ENCODE data around the gene RAB27A.
A peak's percentile ranks its signal among the peaks of the same experiment; 100 is the strongest.
"Not testable (repeated sequence)": the region's sequence is repeated elsewhere in the genome, so short reads cannot be mapped to it uniquely, and the experiment has no call there.

The RAB27A gene

DNA sequence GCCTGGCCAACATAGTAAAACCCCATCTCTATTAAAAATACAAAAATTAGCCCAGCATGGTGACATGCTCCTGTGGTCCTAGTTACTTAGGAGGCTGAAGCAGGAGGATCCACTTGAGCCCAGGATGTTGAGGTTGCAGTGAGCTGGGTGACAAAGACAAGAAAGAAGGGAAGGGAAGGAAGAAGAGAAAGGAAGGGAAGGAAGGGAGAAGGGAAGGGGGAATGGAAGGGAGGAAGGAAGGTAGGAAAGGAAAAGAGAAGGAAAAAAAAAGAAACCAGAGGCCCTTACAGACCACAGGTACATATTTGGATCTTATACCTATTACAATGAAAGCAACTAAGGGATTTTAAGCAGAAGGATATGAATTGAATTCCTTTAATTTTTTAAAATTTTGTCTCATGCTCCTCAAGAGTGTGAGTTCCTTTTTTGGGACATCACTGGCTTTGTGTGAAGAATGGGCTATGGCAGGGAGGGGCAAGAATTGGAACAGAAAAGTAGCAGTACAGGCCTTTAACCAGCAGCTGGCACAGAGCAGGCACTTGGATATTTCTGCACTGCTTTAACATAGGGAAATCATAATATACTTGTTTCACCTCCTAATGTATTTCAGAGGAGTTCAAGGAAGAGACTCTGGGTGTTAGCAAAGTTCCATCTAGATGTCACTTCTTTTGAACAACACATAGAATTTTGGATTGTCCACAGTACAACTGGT is 7.9 kb downstream of the RAB27A start:
- no peak for DNase-seq

DNA sequence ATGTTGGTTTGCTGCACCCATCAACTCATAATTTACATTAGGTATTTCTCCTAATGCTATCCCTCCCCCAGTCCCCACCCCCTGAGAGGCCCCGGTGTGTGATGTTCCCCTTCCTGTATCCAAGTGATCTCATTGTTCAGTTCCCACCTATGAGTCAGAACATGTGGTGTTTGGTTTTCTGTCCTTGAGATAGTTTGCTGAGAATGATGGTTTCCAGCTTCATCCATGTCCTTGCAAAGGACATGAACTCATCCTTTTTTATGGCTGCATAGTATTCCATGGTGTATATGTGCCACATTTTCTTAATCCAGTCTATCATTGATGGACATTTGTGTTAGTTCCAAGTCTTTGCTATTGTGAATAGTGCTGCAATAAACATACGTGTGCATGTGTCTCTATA is 9.0 kb downstream of the RAB27A start:
- DNase-seq, result peak; percentile 21

DNA sequence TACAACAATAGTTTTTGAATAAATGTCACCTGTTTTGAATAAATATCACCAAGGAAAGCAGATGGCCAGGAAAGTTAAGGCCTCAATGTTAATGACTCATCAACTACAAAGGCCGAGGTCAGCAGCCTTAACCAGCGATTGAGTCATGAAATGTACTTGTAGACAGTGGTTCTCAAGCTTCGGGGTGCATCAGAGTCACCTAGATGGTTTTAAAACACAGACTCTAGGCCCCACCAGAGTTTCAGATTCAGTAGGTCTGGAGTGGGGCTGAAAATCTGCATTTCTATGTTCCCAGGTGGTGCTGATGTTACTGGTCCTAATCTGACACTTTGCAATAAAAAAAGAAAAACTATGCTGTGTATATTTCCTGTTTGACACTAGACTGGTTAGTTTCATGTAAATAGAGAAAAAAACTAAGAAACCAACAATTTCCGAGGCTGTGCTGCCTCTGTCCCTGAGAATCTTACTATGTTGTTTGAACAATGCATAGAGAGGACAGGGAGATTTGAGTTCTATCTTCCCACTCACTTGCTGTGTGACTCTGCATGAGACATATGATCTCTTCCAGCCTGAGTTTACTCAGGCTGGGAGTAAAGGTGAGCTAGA is 9.8 kb downstream of the RAB27A start:
- DNase-seq, result peak; percentile 66

DNA sequence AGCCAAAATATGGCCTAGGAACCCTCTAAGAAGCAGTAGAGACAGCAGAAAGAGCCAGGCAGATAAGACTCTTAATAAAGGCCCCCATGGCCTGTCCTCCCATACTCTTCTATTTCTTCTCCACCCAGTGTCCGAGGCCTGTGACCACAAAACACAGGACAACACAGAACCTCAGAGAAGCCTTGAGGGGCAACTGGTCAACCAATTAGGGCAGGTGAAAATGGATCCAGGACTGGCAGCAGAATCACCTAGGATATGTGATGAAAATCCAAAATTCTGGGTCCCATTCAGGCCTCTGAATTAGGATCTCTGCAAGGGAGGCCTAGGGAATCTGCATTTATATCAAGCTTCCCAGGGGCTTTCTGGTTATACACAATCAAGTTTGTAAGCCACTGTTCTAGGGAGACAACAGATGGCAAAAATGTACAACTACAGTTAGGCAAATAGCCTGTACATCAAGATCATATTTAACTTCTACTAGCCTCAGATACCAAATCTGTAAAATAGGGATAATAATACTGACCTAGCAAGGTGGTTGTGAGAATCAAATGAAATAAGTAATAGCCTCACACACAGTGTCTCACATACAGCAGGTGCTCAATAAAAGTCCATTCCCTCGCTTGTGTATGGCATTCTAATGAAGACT is 10.4 kb downstream of the RAB27A start:
- no peak for DNase-seq

DNA sequence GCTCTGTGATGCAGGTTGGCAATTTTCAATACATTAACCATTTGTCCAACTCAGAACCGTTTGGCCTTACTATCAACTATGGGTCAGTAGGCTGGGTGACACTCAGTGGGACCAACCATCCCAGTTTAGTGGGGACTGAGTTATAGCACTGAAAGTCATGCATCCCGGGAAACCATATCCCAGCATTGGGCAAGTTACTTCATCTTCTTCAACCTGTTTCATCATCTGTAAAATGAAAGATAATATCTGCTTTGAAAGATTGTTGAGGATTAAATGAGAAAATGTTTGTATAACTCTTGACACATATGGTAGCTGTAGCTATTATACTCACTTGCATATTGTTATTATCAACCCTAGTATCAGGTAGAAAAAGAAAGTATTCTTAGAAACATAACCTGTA is 11.9 kb downstream of the RAB27A start:
- no peak for DNase-seq

DNA sequence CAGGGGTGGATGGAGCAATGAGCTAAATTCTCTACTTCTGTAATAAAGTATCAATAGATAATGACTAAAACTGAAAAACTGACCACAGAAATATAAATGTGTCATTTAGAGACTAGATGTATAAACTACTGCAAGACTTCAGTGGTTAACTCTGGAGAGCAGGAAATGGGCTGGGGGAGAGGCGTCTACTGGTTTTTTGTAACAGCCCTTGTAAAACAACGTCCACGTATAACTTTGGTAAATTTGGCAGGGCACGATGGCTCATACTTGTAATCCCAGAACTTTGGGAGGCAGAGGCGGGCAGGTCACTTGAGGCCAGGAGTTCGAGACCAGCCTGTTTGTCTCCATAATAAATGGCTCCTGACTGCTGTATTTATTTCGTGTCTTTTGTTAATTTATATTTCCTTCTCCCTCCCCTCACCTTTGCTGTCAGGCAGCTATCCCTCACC is 12.5 kb downstream of the RAB27A start:
- DNase-seq, result peak; percentile 56

DNA sequence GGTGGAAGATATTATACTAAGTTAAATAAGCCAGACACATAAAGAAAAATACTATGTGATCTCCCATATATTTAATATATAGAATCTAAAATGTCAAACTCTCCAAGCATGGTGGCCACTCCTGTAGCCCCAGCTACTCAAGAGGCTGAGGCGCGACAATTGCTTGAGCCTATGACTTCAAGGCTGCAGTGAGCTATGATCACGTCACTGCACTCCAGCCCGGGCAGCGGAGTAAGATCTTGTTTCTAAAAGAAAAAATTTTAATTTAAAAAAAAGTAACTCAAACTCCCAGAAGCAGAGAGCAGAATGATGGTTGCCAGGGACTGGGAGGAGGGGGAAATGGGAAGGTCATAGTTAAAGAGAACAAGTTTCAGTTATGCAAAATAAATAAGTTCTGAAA is 13.3 kb downstream of the RAB27A start:
- DNase-seq, result no peak

DNA sequence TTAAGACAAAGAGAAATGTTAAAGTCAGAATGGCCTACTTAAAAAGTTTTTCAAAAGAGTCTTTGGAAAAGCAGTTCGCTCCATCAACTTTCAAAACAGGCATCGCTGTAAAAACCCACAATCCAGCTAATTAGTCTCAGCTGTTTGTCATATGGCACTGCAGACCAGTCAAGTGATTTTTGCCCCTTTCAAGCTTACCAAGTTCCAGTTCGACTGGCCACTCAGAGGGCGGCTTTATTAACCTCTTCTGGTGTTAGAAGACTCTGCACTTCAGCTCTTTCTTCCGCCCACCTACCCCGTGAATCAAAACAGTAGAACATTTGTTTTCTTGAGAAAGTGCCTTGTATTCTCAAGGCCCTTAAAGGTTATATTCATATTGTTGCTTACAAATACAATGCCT is 19.3 kb downstream of the RAB27A start:
- no peak for DNase-seq

DNA sequence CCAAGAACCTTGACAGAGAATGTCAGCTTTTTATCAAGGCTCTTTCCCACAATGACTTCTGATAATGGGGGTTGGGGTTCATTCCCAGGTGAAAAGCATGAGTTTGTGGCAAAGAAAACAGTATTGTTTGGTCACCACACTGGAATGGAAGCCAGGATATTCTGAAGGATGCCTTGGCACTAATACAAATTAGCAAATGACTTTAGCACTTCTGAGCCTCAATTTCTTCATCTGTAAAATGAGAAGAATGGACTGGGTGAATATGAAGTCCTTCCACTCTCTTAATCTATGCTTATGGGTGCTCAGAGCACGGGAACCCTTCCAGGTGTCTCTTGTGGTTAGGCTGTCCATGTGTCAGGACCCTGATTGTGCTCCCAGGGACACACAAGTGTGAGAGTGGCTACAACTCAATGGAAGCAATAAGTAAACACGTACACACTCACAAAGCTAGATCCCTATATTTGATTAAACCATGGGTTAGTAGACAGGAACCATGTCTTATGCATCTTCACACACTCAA is 21.4 kb downstream of the RAB27A start:
- no peak for DNase-seq

DNA sequence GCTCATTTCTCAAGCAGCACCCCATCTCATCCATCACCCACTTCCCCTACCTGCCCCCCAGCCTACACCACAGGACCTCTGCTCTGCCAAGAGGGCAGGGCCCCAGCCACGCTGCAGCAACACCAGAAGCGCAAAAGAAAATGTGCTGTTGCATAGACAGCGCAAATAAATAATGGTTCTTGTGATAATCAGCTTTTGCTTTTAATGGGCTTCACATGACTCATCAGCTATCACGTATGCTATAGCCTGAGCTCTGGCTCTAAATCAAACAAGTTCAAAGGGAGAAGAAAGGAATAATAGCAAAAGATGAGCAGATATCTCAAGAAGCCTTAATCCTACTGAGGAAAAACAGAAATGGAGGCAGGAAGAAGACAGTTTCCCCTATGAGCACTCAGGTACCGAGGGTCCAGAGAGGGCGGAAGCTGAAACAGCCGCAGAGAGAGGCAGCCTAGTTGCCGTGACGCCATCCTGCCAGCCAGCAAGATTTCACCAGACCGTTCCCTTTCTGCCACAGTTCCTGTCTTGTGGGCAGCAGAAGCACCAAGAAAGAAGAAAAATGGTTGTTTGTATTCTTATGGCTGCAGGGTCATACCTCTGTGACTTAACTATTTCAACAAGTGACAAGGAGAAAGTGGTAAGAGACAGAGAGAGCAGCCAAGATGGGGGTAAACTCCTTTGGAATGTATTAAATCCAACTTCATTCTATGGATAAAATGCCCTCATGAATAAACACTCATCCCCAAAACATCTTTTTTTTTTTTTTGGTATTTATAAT is 22.0 kb downstream of the RAB27A start:
- peak; percentile 81 for DNase-seq

DNA sequence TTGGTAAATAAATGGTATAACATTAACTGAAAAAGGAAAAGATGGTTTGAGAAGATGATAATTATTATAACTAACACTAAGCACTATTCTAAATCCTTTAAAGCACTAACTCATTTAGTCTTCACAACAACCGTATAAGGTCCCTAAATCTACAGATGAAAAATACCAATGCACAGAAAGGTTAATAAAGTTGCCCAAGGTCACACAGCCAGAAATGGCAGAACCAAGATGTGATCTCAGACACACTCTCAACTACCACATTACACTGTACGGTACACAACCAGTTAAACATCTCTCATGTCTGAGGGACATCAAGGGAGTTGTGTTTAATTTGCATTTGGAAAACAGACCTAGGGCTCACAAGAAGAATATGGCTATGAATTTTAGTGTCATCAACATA is 23.1 kb downstream of the RAB27A start:
- no peak for DNase-seq

DNA sequence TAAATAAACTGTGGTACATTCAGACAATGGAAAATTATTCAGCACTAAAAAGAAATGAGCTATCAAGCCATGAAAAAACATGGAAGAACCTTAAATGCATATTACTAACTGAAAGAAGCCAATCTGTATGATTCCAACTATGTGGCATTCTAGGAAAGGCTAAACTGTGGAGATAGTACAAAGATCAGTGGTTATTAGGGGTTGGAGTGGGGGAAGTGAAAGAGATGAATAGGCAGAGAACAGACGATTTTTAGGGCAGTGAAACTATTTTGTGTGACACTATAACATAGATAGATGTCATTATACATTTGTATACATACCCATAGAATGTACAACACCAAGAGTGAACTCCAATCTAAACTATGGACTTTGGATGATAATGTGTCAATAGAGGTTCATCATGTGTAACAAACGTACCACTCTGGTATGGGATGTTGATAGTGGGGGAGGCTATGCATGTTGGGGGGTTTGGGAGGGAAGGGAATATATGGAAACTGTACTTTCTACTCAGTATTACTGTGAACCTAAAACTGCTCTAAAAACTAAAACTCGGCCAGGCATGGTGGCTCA is 29.0 kb downstream of the RAB27A start:
- DNase-seq, result no peak

DNA sequence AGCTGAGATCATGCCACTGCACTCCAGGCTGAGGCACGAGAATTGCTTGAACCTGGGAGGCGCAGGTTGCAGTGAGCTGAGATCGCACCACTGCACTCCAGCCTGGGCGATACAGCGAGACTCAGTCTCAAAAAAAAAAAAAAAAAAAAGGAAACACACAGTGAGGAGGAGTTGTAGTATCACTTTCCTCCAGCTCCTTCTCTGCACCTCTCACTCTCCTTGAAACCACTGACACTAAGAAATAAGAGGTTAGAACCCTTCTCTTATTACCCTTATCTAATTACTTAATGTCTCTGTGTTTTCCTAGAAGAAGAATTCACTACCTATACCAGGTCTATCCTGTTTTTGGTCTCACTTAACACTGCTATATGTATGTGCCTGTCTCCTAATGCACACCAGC is 31.7 kb downstream of the RAB27A start:
- no peak for DNase-seq

DNA sequence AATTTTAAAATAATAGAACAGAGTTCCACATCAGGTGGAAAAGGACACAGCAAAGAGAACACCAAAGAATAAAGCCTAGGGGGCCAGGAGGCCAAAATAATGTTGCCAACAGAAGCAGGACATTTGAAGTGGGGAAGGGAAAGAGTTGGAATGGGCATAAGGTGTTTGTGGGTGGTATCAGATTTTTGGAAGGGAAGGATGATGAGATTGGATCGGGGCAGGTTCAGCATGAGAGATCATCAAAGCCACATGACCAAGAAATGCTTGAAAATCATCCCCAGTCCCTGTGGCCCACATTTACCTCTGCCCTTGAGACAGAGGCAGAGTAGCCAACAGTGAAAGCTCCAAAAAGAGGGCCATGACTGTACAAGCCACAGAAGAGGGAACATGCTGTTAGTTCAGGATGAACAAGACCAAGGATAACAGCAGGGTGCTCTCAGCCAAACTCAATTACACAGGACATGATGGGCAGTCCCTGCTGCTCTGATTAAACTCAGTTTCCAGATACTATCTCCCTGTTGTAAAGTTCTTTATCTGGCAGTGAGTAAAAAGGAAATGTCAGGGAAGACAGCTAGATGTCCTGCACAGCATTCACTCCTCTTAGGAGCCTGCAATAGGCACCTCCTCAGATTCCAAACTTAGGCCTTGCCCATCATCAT is 32.5 kb downstream of the RAB27A start:
- DNase-seq, result no peak

DNA sequence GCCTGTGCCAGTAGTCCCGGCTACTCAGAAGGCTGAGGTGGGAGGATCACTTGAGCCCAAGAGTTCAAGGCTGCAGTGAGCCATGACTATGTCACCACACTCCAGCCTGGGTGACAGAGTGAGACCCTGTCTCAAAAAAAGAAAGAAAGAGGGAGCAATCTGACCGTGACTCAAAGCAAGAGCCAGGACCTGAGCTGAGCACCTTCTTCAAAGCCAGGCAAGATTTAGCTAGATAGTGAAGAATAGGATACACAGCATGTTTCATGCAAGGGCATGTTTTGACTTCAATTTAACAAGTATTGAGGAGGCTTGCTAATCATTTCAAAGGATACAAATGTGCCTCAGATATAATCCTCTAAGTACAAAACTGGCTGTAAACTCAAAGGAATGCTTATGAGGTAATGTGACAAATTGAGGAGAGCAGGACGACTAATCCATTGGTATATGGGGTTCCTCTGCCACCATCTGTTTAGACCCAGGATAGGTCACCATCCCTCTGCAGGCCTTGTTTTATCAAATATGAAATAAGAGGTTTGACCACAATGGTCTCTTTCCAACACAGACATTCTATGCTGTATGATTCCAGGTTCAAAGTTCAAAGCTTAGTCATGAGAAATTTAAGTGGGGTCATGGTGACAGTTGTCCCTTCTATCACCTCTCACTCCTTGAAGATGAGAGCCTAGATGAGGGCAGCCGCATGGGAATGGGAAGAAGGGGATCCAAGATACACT is 33.2 kb downstream of the RAB27A start:
- DNase-seq, result no peak

DNA sequence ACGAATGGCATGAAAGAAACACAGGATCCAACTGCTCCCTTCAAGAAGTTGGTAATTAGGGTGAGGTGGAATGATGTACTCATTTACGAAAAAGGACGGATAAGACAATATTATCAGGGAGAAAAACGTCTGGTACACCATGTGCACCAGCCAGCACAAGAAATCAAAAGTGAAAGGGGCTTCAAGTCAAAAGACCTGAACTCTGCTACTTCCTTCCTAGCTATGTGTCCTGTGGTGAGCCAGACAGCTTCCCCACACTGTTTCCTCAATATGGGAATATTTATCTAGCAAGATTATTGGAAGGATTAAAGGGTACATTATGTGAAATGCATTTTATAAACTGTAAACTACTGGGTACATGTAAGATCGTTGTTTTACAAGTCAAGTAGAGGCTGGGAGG is 33.9 kb downstream of the RAB27A start:
- no peak for DNase-seq

DNA sequence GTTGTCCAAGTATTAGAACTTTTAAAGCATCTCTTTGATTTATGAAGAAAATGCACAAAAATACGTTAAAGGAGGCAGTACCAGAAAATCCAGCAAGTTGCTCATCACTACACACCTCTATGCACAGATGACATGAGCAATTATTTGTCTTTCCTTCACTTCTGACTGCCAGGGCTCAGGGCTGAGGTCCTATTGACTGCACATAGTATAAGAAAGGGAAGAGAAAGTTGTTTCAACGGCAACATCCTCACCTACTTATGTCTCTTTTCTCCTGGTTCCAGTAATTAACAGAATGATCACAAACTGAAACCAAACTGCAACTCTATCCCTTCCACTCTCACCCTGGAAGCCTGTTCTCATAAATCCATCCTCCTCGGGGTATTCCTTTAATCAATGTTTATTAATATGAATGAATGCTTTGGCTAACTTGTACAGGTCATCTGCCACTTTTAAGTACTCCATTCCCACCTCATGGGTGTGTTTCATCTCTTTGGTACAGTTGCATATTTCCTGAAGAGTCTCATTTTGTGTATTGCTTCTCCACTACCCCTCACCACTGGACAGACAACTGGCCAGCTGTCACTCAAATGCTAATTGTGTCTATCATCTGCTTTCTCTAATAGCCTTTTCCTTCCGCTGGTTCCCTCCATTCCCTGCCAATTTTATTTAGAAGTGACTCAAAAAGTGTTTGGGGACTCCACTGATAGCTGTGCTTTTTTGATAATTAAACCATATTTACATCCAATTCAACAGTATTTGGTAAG is 34.5 kb downstream of the RAB27A start:
- no peak for DNase-seq

DNA sequence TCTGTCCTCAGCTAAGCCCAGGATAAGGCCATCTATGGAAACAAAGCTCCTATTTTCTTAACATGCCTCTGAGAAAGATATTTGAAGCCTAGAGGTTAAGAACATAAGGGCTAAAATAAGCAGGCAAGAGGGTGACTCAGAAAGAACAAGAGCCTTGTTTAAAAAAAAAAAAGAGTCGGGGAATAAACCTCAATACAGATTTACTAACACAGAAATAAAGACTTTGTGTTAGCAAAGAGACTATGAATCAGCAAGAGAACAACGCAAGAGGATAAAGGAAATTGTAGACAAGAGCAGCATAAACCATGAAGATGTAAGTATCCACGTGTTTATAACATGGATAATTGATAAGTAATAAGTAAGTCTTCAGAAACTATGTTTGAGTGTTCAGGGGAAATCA is 36.0 kb downstream of the RAB27A start:
- no peak for DNase-seq

DNA sequence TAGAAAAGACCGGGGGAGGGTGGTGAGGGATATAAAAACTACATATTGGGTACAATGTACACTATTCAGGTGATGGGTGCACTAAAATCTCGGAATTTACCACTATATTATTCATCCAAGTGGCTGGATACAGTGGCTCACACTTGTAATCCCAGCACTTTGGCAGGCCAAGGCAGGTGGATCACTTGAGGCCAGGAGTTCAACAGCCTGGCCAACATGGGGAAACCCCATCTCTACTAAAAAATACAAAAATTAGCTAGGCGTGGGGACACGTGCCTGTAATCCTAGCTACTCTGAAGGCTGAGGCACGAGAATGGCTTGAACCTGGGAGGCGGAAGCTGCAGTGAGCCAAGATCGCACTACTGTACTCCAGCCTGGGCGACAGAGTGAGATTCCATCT is 37.4 kb downstream of the RAB27A start:
- not testable (repeated sequence) for DNase-seq

DNA sequence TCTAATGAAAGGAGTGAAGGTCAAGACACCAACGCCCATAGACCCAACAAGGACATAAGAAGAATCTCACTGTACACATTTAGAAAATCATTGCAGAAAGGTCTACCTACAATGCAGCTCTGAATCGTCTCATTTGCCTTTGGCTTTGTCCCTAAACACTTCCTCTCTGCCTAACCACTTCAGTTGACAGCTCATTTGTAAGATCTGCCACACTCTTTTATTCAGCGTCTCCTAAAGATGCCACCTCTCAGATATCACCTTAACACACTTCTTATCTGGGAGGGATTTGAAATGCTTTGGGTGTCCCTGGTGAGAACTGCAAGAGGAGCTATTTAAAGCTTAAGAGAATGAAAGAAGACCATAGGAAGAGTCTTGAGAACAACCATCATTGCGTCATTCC is 38.7 kb downstream of the RAB27A start:
- no peak for DNase-seq

DNA sequence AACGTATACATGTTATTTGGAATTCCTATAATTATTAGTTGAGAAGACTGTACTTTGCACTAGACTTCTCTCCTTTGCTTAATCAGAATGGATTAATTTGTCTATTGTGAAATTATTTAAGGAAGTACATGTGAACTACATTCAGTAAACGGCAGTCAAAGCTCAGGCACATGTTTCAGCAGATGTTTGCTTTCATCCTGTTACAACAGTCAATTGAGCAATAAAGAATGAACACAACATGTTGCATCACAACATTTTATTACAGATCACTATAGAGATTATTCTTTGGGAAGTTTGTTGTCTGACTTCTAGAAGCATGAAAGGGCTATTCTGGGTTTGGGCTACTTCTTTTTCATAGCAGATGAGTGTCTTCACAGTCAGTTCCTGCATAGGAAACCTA is 39.2 kb downstream of the RAB27A start:
- peak; percentile 28 for DNase-seq

Data from CD4-positive, alpha-beta T cell treated with Interleukin-15 for 1 hour (primary cell).